Suprapubic skin (tissue), 4 donors: ENCODE measurements around the gene SEMA6B. TPM values are rescaled to one million over a fixed set of nuclear protein-coding genes. Genes with fewer than 3 reads are reported as not detected.

ENCODE experiments used
- DNase-seq, 2 donors: peaks; one replicate each; pipeline ENCODE4 v3.0.0-alpha.2; 2019; ENCODE audit warnings: low spot score in 2 of 2
- H3K27ac ChIP-seq: fragments of 200-600 bp; sonication (generic); one replicate; pipeline ENCODE4 v1.5.1; 2019
- H3K27me3 ChIP-seq: fragments of 200-600 bp; sonication (generic); one replicate; pipeline ENCODE4 v1.5.1; 2019
- H3K36me3 ChIP-seq: fragments of 200-600 bp; sonication (generic); one replicate; pipeline ENCODE4 v1.5.1; 2019
- H3K4me1 ChIP-seq: fragments of 200-600 bp; sonication (generic); one replicate; pipeline ENCODE4 v1.5.1; 2019
- H3K4me3 ChIP-seq: fragments of 200-600 bp; sonication (generic); one replicate; pipeline ENCODE4 v1.5.1; 2019; ENCODE audit warnings: mild to moderate bottlenecking
- H3K9me3 ChIP-seq: fragments of 200-600 bp; sonication (generic); one replicate; pipeline ENCODE4 v1.5.1; 2019
- CTCF ChIP-seq, 2 donors: fragments of 200-600 bp in 1 of 2; fragments of 450-650 bp in 1 of 2; sonication (generic) in 1 of 2; IDR thresholded peaks; one replicate each; pipeline ENCODE4 v1.5.1; 2016 to 2019; ENCODE audit warnings: antibody characterized with exemption in 2 of 2, mild to moderate bottlenecking in 1 of 2, moderate library complexity in 1 of 2
- EP300 ChIP-seq: sonication (generic); formaldehyde crosslinking; IDR thresholded peaks from one replicate; pipeline ENCODE4 v1.6.1; 2017; ENCODE audit warnings: antibody characterized with exemption
- POLR2A ChIP-seq, 2 donors: fragments of 450-650 bp; IDR thresholded peaks; one replicate each; pipeline ENCODE4 v1.6.1; 2017; ENCODE audit warnings: antibody characterized with exemption in 2 of 2, mild to moderate bottlenecking in 2 of 2, moderate library complexity in 2 of 2
- POLR2AphosphoS5 ChIP-seq, 3 donors: sonication (generic); formaldehyde crosslinking; IDR thresholded peaks; one replicate each; pipeline ENCODE4 v1.6.1; 2017; ENCODE audit warnings: antibody characterized with exemption in 3 of 3
- WGBS: methylation state at CpG from one replicate; pipeline ENCODE4 v1.1.5; 2018; 5-methylcytosine and 5-hydroxymethylcytosine counted together
- total RNA-seq, 4 donors: library from RNA; depleted of rRNA; stranded (reverse); fragments of >200 nt; gene quantifications; one replicate each; pipeline ENCODE4 v1.1.0, GENCODE V29; 2016

Gene SEMA6B
- total RNA-seq, 4 donors from 2014 or later: 1.5 to 5.4 (median 3.3) TPM

DNA sequence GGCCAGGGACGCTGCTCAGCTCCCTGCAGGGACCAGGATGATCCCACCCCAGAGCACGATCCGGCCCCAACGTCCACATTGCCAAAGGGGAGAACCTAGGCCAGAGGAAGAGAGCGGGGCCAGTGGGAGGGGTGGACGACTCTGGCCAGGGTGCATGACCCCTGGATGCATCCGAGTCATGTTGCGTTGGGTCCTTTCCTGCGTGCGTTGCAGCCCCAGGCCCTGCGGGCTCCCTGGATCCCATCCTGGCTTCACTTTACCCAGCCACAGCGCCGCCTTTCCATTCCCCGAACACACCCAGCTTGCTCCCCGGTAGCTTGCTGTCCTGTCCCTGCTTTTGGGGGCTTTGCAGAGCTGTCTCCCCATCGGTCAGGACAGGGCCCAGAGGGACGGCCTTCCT is 51.7 kb downstream of the SEMA6B start:
- no peak for DNase-seq
- Histone ChIP-seq H3K27ac (no peak overlapping the region), H3K4me1 (no peaks in the 10 kb centered on the region), H3K36me3 (peaks cover 27% of the 10 kb centered on the region), H3K9me3 (no peaks in the 10 kb centered on the region), H3K4me3 (no peak overlapping the region), H3K27me3 (no peaks in the 10 kb centered on the region)
- TF ChIP-seq POLR2AphosphoS5 (IDR thresholded peaks at IDR 0.05) (no peak), POLR2A (IDR thresholded peaks at IDR 0.05) (no peak), CTCF (IDR thresholded peaks at IDR 0.05) (no peak), EP300 (no peak)
- WGBS: 77% methylated on average over 17 of the region's 17 CpGs

GRCh38 chr19:4507150-4507452 is 52.4 kb downstream of the SEMA6B start:
- peaks cover 34% of the 10 kb centered on the region for H3K36me3 ChIP-seq
- 91% methylated on average over 9 of the region's 12 CpGs for WGBS
- TF ChIP-seq CTCF (IDR thresholded peaks at IDR 0.05): no peak
- TF ChIP-seq POLR2AphosphoS5 (IDR thresholded peaks at IDR 0.05): no peak
- no peak for TF ChIP-seq EP300
- TF ChIP-seq POLR2A (IDR thresholded peaks at IDR 0.05): no peak
- H3K27ac ChIP-seq: no peak overlapping the region
- no peaks in the 10 kb centered on the region for H3K27me3 ChIP-seq
- DNase-seq: no peak
- no peaks in the 10 kb centered on the region for H3K4me1 ChIP-seq
- H3K4me3 ChIP-seq: no peak overlapping the region
- no peaks in the 10 kb centered on the region for H3K9me3 ChIP-seq

DNA sequence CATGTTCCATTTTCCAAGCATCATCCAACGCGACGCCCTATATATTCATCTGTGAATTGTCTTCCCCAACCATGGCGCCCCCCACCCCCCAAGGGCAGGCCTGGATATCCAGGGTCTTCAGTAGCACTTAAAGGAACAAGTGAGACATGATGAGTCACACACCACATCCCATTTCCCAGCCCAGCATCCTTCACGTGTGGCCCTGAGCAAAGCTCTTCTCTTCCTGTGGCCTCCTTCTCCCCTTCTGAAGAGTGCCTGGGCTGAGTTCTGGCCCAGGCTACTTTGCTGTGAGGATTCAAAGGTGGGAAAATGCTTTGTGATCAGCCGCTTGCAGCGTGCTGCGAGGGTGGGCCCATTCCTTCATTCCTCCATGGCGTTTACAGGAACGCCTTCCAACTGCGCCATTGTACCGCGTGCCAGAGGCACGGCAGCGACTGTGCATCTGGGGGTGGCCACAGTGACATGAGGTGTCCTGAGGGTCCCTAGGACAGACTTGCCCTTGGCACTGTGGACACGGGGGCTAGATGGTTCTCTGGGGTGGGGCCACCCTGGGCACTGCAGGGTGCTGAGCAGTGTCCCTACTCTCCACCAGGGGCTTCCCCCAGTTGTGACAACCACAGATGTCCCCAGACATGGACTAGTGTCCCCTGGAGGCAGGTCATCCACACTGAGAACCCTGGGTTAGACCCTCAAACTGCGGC is 52.9 kb downstream of the SEMA6B start:
- TF ChIP-seq CTCF (IDR thresholded peaks at IDR 0.05): no peak
- TF ChIP-seq POLR2AphosphoS5 (IDR thresholded peaks at IDR 0.05): no peak
- WGBS: 84% methylated on average over 10 of the region's 17 CpGs
- Histone ChIP-seq H3K27ac (no peak overlapping the region), H3K27me3 (no peaks in the 10 kb centered on the region), H3K9me3 (no peaks in the 10 kb centered on the region), H3K4me3 (no peak overlapping the region), H3K36me3 (peaks cover 39% of the 10 kb centered on the region), H3K4me1 (no peaks in the 10 kb centered on the region)
- no peak for DNase-seq

GRCh38 chr19:4505570-4506448 is 53.7 kb downstream of the SEMA6B start:
- no peak for DNase-seq
- H3K27ac ChIP-seq: no peak overlapping the region
- H3K27me3 ChIP-seq: no peaks in the 10 kb centered on the region
- no peak for TF ChIP-seq POLR2A (IDR thresholded peaks at IDR 0.05)
- no peak for TF ChIP-seq POLR2AphosphoS5 (IDR thresholded peaks at IDR 0.05)
- TF ChIP-seq CTCF (IDR thresholded peaks at IDR 0.05): no peak
- TF ChIP-seq EP300: no peak
- peaks cover 47% of the 10 kb centered on the region for H3K36me3 ChIP-seq
- no peak overlapping the region for H3K4me3 ChIP-seq
- H3K9me3 ChIP-seq: no peaks in the 10 kb centered on the region
- H3K4me1 ChIP-seq: no peaks in the 10 kb centered on the region
- WGBS: 92% methylated on average over 34 of the region's 34 CpGs

DNA sequence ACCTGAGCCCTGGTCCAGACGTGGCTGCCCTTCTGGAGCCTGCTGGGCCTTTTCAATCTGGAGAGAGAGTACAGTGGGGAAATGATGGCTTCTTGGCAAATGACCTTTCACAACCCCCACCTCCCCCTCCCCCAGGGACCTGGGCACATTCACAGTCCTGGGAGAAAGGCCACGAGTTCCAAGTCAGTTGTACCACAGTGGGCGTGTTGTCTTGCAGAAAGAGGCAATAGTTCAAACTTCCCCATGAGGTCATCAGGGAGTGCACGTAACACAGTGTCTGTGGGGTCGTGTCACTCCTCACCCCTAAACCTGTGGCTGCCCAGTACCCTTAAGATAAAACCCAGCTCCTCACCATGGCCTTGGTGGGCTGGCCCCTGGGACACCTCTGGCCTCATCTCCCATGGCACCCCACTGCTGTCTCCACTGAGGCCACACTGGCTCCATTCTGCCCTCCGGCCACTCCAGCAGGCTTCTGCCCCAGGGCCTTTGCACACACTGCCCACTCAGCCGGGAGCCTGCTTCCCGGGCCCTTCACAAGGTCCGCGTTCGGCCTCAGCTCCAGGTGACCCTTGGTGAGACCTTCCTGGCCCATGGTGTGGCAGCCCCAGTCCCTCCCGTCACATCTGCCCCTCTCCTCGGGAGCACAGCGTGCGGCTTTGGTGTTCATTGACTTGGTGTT is 54.5 kb downstream of the SEMA6B start:
- Histone ChIP-seq H3K4me1 (no peaks in the 10 kb centered on the region), H3K27ac (no peak overlapping the region), H3K4me3 (no peak overlapping the region), H3K36me3 (peaks cover 54% of the 10 kb centered on the region), H3K27me3 (no peaks in the 10 kb centered on the region), H3K9me3 (no peaks in the 10 kb centered on the region)
- WGBS: 80% methylated on average over 11 of the region's 15 CpGs
- DNase-seq: no peak
- TF ChIP-seq CTCF (IDR thresholded peaks at IDR 0.05) (no peak), EP300 (no peak), POLR2AphosphoS5 (IDR thresholded peaks at IDR 0.05) (no peak), POLR2A (IDR thresholded peaks at IDR 0.05) (no peak)
